T-helper 2 cell treated with Interferon-gamma antibody and Interleukin-4, amounts not matched to agents 100 ng/mL and 5 ng/mL, for 36 hours (primary cell): Measurements from ENCODE around the gene HRH1. TPM values are rescaled to one million over a fixed set of nuclear protein-coding genes. Genes with fewer than 3 reads are reported as not detected.
"Not testable (repeated sequence)": the region's sequence is repeated elsewhere in the genome, so short reads cannot be mapped to it uniquely, and the experiment has no call there.

Source experiments
- intact Hi-C: fragments of 100-400 bp; cut with micrococcal nuclease; formaldehyde crosslinking; loops from one replicate; pipeline ENCODE4 v1.15.1; 2023
- total RNA-seq: library from RNA; stranded (reverse); gene quantifications from 2 replicates; pipeline ENCODE4 v1.2.3, GENCODE V29; 2022

HRH1 gene
- total RNA-seq, 1 donor from 2014 or later, result 0.43 TPM

DNA sequence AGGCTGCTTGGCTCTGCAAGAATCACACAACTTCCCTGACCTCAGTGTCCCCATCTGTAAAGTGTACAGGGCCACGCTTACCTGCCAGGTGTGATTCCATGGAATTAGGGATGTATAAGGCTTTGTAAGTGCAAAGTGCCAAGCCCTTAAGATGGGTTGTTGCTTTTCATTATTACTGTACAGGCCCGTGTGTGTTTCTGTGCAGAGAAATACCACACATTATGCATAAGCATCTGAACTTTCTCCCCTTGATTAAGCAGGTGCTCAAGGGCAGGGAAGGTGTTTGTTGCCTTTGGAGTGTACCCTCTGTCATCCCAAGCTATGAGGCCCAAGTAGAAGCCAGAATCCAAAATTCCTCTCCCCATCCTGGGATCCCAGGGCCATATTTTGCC, 13.6 kb upstream of the HRH1 start:
- intact Hi-C loops, result no loop called here

- intact Hi-C loops, result no loop called here
Observed at GRCh38 chr3:11143476-11143875, 10.8 kb upstream of the HRH1 start.

DNA sequence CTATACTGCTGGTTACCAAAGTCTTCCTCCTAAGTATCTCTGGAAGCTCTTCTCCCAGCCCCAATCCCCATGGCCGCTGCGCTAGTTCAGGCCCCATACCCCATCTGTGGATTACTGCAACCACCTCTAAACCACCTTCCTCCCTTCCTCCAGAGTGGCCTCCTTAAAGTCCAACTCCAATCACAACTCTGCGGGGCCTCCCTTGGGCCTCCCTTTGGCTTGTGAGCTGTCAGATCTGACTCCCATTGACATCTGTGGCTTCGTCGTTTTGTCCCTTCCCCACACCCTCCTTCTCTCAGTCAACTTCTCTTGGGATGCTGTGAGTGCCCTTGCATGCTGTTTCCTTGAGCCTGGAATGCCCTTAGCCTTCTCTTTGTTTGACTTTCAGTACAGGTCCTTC, 9.3 kb upstream of the HRH1 start:
- intact Hi-C loops, result no loop called here

DNA sequence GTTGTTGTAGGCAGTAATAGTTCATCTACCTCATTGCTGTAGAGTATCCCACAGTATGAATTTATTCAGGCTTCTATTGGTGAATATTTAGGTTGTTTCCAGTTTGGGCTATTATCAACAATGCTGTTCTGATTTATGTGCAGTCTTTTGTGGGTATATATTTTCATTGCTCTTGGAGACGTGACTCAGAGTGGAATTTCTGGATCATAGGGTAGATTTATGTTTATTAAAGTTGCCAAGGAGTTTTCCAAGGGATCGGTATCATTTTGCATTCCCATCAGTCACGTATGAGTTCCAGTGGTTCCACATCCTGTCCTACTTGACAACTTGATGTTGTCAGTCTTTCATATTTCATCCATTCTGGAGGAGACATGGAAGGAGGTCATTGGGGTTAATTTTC, 8.4 kb upstream of the HRH1 start:
- intact Hi-C loops, result no loop called here

DNA sequence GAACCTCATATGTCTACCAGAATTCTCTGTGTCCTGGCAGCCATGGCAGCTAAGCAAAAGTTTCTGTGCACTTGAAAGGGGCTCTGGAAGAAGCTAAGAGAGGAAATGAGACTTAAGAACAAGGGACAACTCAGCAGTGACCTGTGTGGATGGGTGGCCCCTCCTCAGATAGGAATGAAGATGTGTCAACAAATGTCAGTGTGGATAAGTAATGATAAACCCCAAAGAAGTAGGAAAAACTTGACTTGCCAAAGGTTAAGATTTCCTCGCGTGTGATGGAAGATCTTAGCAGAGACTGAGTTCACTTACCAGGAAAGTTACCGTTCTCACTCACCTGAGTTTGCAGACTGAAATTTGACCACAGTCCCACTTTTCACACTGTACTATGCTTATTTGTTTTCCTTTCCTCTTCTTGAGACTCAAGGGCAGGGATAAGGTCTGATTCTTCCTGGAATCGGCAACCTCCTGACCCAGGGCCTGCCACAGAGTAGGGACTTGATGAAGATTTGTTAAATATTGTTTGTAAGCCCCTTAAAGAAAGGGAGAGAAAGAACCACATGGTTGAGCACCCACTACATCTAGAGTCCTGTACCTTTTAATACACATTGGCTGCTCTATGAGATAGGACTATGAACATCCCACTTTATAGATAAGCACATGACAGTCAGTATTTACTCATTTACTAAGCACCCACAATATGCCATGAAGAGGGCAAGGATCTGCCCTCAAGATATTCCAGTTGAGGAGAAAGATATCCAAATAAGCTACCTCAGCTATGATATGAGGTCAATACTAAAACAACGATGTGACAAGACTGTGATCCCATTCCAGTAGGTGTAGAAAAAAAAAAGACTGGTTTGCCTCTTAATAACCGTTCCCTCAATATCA, 7.3 kb upstream of the HRH1 start:
- intact Hi-C loops, result no loop called here

DNA sequence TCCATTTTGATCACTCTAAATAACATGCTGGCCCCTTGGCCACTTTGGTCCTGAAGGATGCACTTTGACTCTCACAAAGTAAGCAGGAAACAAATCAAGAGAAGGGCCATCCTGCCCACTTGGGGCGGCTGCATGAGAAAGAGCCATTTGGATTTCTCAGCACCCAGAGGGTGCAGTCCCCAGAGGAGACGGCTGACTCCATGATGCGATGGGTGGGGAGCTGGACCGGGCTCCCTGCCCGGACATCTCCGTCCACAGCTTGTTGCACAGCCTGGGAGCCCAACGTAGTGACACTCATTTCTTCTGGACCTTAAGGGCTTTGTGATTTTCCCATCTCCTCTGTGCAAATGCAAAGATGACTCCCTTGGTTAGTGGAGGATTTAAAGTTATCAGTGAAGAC, 4.0 kb upstream of the HRH1 start:
- intact Hi-C loops, result no loop called here

GRCh38 chr3:11152301-11152700, 2.0 kb upstream of the HRH1 start:
- intact Hi-C loops, result no loop called here

GRCh38 chr3:11154953-11155325, 646 bp downstream of the HRH1 start:
- intact Hi-C loops, result loop anchor here (1.0 kb wide), 1 partner anchor 180 kb away; no protein-coding TSS in a partner anchor

DNA sequence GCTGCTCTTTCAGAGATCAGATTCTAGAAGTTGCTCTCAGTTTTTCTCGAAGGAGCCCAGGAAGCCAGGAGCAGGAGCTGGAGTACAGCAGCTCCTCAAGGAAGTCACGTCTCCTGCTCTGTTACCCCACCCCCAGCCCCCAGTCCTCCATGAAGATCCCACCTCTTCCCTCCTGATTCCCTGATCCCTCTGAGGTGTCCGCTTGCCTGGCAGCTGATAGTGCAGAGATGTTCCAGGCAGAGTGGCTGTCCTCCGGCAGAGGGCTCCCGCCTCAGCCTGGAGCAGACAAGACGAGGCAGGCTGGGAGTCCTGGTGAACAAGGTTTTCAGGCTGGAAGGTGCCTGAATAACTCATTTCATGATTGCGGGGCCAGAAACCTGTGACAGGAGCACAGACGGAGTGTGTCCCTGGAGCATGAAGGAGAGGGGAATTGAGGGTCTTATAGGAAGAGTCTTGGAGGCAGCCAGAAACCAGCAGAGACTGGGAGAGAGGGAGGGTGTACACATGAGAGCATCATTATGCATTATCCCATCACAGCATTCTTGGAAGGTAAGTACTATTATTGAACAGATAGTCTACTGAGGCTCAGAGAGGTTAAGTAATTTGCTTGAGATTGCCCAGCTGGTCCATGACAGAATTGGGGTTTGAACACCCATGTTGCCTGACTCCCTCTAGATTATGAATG, 1.2 kb downstream of the HRH1 start:
- intact Hi-C loops, result loop anchor here (1.0 kb wide), 1 partner anchor 180 kb away; no protein-coding TSS in a partner anchor

DNA sequence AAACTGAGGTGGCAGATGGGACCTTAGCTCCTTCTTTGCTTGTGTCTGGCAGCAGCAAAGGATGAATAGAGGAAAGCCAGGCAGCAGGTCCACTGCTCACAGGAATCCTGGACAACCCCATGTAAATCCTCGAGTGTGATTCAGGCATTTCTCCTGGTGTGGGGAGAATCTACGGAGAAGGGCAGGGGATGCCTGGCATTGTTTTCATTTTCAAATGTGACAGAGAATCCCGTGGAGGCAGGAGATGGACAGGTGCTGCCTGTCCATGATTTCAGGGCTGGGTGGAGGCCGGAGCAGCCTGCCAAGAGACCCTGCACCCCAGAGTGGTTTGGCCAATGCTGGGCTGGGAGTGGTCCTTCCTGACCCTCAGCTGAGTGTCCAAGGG, 1.7 kb downstream of the HRH1 start:
- intact Hi-C loops, result no loop called here

GRCh38 chr3:11157421-11157820, 3.1 kb downstream of the HRH1 start:
- intact Hi-C loops, result no loop called here

- intact Hi-C loops, result no loop called here
Observed at GRCh38 chr3:11159421-11159904, 5.2 kb downstream of the HRH1 start.

GRCh38 chr3:11161666-11162065, 7.4 kb downstream of the HRH1 start:
- intact Hi-C loops, result no loop called here

DNA sequence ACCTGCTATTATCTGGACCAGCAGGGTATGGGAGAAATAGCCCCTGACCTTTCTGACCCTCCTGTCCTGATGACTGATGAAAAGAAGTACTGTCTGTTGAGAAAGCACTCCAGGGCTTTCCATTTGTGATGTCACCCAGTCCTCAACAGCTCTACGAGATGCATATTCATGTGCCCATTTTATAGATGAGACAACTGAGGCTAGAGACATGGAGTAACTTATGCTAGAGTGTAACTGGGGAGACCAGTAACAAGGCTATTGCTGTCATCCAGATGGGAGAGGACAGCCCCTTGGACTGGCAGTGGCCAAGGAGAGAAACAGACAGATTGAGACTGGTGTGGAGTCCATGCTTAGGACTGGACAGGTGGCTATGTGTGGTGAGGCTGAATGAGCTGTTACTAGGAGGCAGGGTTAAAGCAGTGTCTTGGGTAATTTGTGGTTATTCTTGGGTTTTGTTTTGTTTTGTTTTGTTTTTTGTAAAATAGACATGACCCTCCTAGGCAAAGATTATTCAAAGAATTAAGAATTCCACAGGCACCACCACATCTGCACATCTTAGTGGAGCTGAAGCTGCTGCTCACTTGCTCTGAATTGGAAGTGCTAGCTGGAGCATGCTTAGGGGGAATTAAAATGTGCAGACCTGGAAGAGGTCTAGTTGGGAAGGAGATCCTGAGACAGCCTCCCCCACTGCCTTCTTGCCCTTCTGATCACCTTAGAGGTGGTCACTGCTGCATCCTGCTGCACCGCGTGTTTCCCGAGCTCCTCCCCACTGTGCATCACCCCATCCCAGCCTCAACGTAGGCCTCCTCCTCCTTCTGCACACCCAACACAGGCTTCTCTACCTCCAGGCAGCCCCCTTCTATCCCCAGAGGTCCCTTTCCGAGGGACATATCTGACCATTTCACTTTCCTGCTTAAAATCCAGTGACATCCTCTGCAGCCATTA, 8.4 kb downstream of the HRH1 start:
- intact Hi-C loops, result no loop called here

GRCh38 chr3:11164607-11165006, 10.3 kb downstream of the HRH1 start:
- intact Hi-C loops, result no loop called here

- intact Hi-C loops, result no loop called here
Observed at GRCh38 chr3:11165476-11165875, 11.2 kb downstream of the HRH1 start.

DNA sequence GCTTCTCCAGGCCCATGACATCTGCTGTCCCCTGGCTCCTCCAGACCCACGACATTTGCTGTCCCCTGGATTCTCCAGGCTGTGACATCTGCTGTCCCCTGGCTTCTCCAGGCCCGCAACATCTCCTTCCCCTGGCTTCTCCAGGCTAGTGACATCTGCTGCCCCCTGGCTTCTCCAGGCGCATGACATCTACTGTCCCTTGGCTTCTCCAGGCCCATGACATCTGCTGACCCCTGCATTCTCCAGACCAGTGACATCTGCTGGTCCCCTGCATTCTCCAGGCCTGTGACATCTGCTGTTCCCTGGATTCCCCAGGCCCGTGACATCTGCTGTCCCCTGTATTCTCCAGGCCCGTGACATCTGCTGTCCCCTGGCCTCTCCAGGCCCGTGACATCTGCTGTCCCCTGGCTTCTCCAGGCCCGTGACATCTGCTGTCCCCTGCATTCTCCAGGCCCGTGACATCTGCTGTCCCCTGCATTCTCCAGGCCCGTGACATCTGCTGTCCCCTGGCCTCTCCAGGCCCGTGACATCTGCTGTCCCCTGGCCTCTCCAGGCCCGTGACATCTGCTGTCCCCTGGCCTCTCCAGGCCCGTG, 12.6 kb downstream of the HRH1 start:
- intact Hi-C loops, result not testable (repeated sequence)

- intact Hi-C loops, result no loop called here
Observed at GRCh38 chr3:11167590-11167989, 13.3 kb downstream of the HRH1 start.

GRCh38 chr3:11168406-11168805, 14.1 kb downstream of the HRH1 start:
- intact Hi-C loops, result no loop called here

GRCh38 chr3:11168881-11169805, 14.8 kb downstream of the HRH1 start:
- intact Hi-C loops, result no loop called here
